Prostate gland (tissue), 2 donors: Measurements from ENCODE around the gene ADAMTS10. TPM values are rescaled to one million over a fixed set of nuclear protein-coding genes. Genes with fewer than 3 reads are reported as not detected.
A peak's percentile ranks its signal among the peaks of the same experiment; 100 is the strongest.

Source experiments
- DNase-seq: peaks from one replicate; pipeline ENCODE4 v3.0.0-alpha.2; 2019; ENCODE audit warnings: low spot score
- H3K27ac ChIP-seq, 2 donors: fragments of 200-600 bp; sonication (generic); 2 replicates each; pipeline ENCODE4 v1.5.1; 2017 to 2019
- H3K27me3 ChIP-seq: fragments of 200-600 bp; sonication (generic); replicated peaks from 2 replicates; pipeline ENCODE4 v1.5.1; 2019; ENCODE audit not compliant: insufficient read depth
- H3K36me3 ChIP-seq, 2 donors: fragments of 200-600 bp; sonication (generic); 1 replicate in 1 of 2; 2 replicates in 1 of 2; pipeline versions ENCODE4 v1.5.1 to v1.8.1; 2017 to 2019
- H3K4me1 ChIP-seq: fragments of 200-600 bp; sonication (generic); replicated peaks from 2 replicates; pipeline ENCODE4 v1.5.1; 2019
- H3K4me3 ChIP-seq, 2 donors: fragments of 200-600 bp; sonication (generic); 2 replicates each; pipeline ENCODE4 v1.5.1; 2017 to 2019
- H3K9me3 ChIP-seq: fragments of 200-600 bp; sonication (generic); 2 replicates; pipeline ENCODE4 v1.5.1; 2017
- CTCF ChIP-seq, 4 experiments: fragments of 200-600 bp in 2 of 4; fragments of 450-650 bp in 2 of 4; sonication (generic) in 2 of 4; IDR thresholded peaks; 1 replicate in 3 of 4; 2 replicates in 1 of 4; pipeline ENCODE4 v1.5.1; 2016 to 2019; ENCODE audit warnings: antibody characterized with exemption in 4 of 4, mild to moderate bottlenecking in 2 of 4, moderate library complexity in 2 of 4
- POLR2A ChIP-seq: fragments of 450-650 bp; IDR thresholded peaks from one replicate; pipeline ENCODE4 v1.6.1; 2016; ENCODE audit warnings: antibody characterized with exemption, mild to moderate bottlenecking
- POLR2AphosphoS5 ChIP-seq: sonication (generic); formaldehyde crosslinking; IDR thresholded peaks from one replicate; pipeline ENCODE4 v1.6.1; 2017; ENCODE audit warnings: antibody characterized with exemption
- WGBS: methylation state at CpG from one replicate; pipeline ENCODE4 v1.1.5; 2018; 5-methylcytosine and 5-hydroxymethylcytosine counted together
- intact Hi-C: fragments of 100-400 bp; cut with DNase I; formaldehyde crosslinking; loops from one replicate; pipeline ENCODE4 v1.14.2; 2022
- total RNA-seq, 2 donors: library from RNA; depleted of rRNA; stranded (reverse); fragments of >200 nt; gene quantifications; one replicate each; pipeline ENCODE4 v1.1.0, GENCODE V29; 2016

ADAMTS10 gene
- total RNA-seq, 2 donors from 2014 or later, result 9.7 to 48.1 TPM

GRCh38 chr19:8578642-8579265 is 31.8 kb downstream of the ADAMTS10 start:
- Histone ChIP-seq H3K27ac (no peak overlapping the region), H3K9me3 (no peaks in the 10 kb centered on the region), H3K4me3 (no peak overlapping the region), H3K4me1 (no peaks in the 10 kb centered on the region), H3K27me3 (no peaks in the 10 kb centered on the region), H3K36me3 (no peaks in the 10 kb centered on the region)
- WGBS, result 30% methylated on average over 16 of the region's 17 CpGs
- DNase-seq, result peak; percentile 53
- intact Hi-C loops, result loop anchor here (10.0 kb wide), 1 partner anchor 164 kb away; the partner anchor contains the start of gene MARCHF2
- TF ChIP-seq CTCF (IDR thresholded peaks at IDR 0.05), result peak; percentile 70 to 85 (median 80)
- TF ChIP-seq POLR2AphosphoS5, result no peak

- intact Hi-C loops, result loop anchor here (10.0 kb wide), 1 partner anchor 163 kb away; the partner anchor contains the start of gene MARCHF2
- Histone ChIP-seq H3K27me3 (no peaks in the 10 kb centered on the region), H3K4me3 (no peak overlapping the region), H3K36me3 (no peaks in the 10 kb centered on the region), H3K27ac (no peak overlapping the region), H3K4me1 (no peaks in the 10 kb centered on the region), H3K9me3 (no peaks in the 10 kb centered on the region)
- no peak for TF ChIP-seq POLR2AphosphoS5
- no peak for TF ChIP-seq CTCF (IDR thresholded peaks at IDR 0.05)
- no peak for TF ChIP-seq POLR2A
- no peak for DNase-seq
- 72% methylated on average over 4 of the region's 4 CpGs for WGBS
Measured at GRCh38 chr19:8577741-8578140, 32.8 kb downstream of the ADAMTS10 start.

GRCh38 chr19:8577247-8577646 is 33.3 kb downstream of the ADAMTS10 start, which contains the start of gene MYO1F:
Gene MYO1F, minus strand, starts transcription at chr19:8577442. Its CDS starts 133 bp downstream, at chr19:8577309.
- Histone ChIP-seq H3K4me3 (peak within 1 kb of the TSS in 1 of 2 donors; percentile 11), H3K4me1 (no peaks in the 10 kb centered on the region), H3K9me3 (no peaks in the 10 kb centered on the region), H3K36me3 (no peaks in the 10 kb centered on the region), H3K27me3 (no peaks in the 10 kb centered on the region), H3K27ac (no peak within 1 kb of the TSS)
- WGBS, result 20% methylated on average over 7 of the region's 7 CpGs
- no peak for DNase-seq
- intact Hi-C loops, result loop anchor here (10.0 kb wide), 1 partner anchor 162 kb away; the partner anchor contains the start of gene MARCHF2
- TF ChIP-seq POLR2AphosphoS5, result no peak
- no peak for TF ChIP-seq POLR2A
- no peak for TF ChIP-seq CTCF (IDR thresholded peaks at IDR 0.05)

- no peaks in the 10 kb centered on the region for H3K27me3 ChIP-seq
- H3K4me1 ChIP-seq, result no peaks in the 10 kb centered on the region
- DNase-seq, result no peak
- H3K4me3 ChIP-seq, result peak overlapping the region in 1 of 2 donors; percentile 11
- TF ChIP-seq POLR2A (no peak), CTCF (IDR thresholded peaks at IDR 0.05) (no peak), POLR2AphosphoS5 (no peak)
- no peaks in the 10 kb centered on the region for H3K36me3 ChIP-seq
- H3K27ac ChIP-seq, result no peak overlapping the region
- H3K9me3 ChIP-seq, result no peaks in the 10 kb centered on the region
- WGBS, result 66% methylated on average over 19 of the region's 19 CpGs
- intact Hi-C loops, result loop anchor here (10.0 kb wide), 1 partner anchor 162 kb away; the partner anchor contains the start of gene MARCHF2
Measured at GRCh38 chr19:8576273-8576993, 34.1 kb downstream of the ADAMTS10 start.
